Measurements from ENCODE around the gene AGMO.

DNA sequence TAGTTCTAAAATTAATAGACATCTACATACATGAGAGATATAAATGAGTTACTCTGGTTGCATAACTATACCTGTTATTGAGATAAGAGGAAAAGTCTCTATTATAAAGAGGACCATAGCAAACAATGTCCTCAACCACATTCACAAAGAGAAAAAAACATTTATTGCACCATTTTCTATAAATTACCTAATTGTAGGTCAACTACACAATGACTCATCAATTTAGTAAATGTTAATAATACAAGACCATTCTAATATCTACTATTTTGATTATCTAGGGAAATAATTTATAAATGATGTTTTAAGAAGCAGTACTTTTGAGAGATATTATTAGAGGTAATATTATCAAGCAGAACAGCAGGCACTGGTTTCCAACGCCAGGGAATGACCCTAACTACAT is 246.1 kb downstream of the AGMO start:
- TF ChIP-seq EZH2 (IDR thresholded peaks at IDR 0.05; ENCODE audit: low read length, missing control alignments) = no peak
- TF ChIP-seq, protein P1, sequence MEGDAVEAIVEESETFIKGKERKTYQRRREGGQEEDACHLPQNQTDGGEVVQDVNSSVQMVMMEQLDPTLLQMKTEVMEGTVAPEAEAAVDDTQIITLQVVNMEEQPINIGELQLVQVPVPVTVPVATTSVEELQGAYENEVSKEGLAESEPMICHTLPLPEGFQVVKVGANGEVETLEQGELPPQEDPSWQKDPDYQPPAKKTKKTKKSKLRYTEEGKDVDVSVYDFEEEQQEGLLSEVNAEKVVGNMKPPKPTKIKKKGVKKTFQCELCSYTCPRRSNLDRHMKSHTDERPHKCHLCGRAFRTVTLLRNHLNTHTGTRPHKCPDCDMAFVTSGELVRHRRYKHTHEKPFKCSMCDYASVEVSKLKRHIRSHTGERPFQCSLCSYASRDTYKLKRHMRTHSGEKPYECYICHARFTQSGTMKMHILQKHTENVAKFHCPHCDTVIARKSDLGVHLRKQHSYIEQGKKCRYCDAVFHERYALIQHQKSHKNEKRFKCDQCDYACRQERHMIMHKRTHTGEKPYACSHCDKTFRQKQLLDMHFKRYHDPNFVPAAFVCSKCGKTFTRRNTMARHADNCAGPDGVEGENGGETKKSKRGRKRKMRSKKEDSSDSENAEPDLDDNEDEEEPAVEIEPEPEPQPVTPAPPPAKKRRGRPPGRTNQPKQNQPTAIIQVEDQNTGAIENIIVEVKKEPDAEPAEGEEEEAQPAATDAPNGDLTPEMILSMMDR (conservative IDR thresholded peaks at IDR 0.05 in 1 of 2, IDR thresholded peaks at IDR 0.05 in 1 of 2; ENCODE audit: low read depth in 1 of 2, low read length in 2 of 2) = no peak
